ENCODE results near the gene OR2V2.

Gene OR2V2

GRCh38 chr5:181204826-181205760 is 57.7 kb downstream of the OR2V2 start, which contains the start of gene TRIM7:
TSS of gene TRIM7 (minus strand) at chr5:181205196. CDS start at chr5:181205110, 86 bp downstream.
- H3K27ac ChIP-seq (ENCODE audit: low read depth, low read length): no peak within 1 kb of the TSS

DNA sequence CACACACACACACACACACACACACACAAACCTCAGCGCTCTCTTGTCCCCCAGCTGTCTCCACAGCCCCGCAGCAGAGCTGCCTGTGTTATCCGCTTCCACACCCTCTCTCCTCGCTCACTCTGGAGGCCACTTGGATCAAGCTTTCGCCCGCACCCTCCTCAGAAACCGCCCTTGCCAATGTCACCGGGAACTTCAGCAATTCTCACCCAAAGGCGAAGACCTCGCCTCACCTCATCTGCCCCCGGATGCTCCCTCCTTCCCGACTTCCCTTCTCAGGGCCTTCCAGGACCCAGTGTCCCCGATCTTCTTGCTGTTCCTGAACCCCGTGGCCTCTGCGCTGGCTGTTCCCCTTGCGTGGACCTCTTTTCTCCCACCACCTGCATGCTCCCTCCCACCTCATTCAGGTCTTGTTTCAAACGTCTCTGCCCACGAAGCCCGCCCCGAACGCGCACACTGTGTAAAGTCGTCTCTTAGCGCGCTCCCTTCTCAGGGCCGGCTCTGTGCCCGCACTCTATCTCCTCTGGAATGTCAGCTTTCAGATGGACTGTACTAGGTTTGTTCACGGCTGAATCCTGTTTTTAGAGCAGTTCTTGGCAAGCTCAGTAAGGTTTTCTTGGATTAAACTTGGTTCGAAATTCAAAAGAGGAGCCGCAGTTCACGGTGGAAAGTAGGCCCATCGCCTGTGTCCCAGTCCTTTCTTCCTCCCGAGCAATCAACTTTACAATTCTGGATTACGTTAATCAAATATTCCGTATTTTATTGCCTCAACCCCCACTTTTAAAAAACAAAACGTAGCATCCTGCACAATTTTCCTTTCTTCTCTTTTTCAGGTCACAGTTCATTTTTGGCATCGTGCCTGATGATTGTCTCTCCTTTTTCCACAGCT is 58.6 kb downstream of the OR2V2 start:
- Histone ChIP-seq H3K4me1 (ENCODE audit: control insufficient read depth, insufficient read depth, low read length) (peaks cover 11% of the 10 kb centered on the region; the same call in 1 of the 2 replicates), H3K9me3 (ENCODE audit: control insufficient read depth, insufficient read depth, low read depth, low read length) (no peaks in the 10 kb centered on the region)

More at GRCh38 chr5:181204826-181205760, 57.7 kb downstream of the OR2V2 start, which contains the start of gene TRIM7:
- H3K9ac ChIP-seq (ENCODE audit: low read length): peak within 1 kb of the TSS; percentile 42
- H3K27me3 ChIP-seq (ENCODE audit: control insufficient read depth, insufficient read depth, low read length): peaks cover 63% of the 10 kb centered on the region
- no peaks in the 10 kb centered on the region for H3K9me3 ChIP-seq (ENCODE audit: control insufficient read depth, insufficient read depth, low read depth, low read length)
- peak within 1 kb of the TSS; percentile 80 for H3K4me3 ChIP-seq (ENCODE audit: low read depth, low read length)
- no peaks in the 10 kb centered on the region for H3K36me3 ChIP-seq (ENCODE audit: control insufficient read depth, insufficient read depth, low read length)
- H3K4me1 ChIP-seq (ENCODE audit: control insufficient read depth, insufficient read depth, low read length): peaks cover 20% of the 10 kb centered on the region

GRCh38 chr5:181207214-181207959 is 60.0 kb downstream of the OR2V2 start:
- Histone ChIP-seq H3K27ac (ENCODE audit: low read depth, low read length) (no peak overlapping the region; the same call in 1 of the 2 replicates), H3K36me3 (ENCODE audit: control insufficient read depth, insufficient read depth, low read length) (no peaks in the 10 kb centered on the region), H3K9me3 (ENCODE audit: control insufficient read depth, insufficient read depth, low read depth, low read length) (no peaks in the 10 kb centered on the region), H3K4me1 (ENCODE audit: control insufficient read depth, insufficient read depth, low read length) (0 out of 2 replicates have a peak, but pooled peaks cover 7% of the 10 kb centered on the region), H3K9ac (ENCODE audit: low read length) (peak overlapping the region; percentile 45), H3K4me3 (ENCODE audit: low read depth, low read length) (peak overlapping the region; percentile 80), H3K27me3 (ENCODE audit: control insufficient read depth, insufficient read depth, low read length) (peaks cover 41% of the 10 kb centered on the region)

More for the DNA sequence above, 58.6 kb downstream of the OR2V2 start:
- H3K4me3 ChIP-seq (ENCODE audit: low read depth, low read length): peak overlapping the region; percentile 80
- peak overlapping the region; percentile 42 for H3K9ac ChIP-seq (ENCODE audit: low read length)
- peaks cover 54% of the 10 kb centered on the region for H3K27me3 ChIP-seq (ENCODE audit: control insufficient read depth, insufficient read depth, low read length)
- H3K36me3 ChIP-seq (ENCODE audit: control insufficient read depth, insufficient read depth, low read length): no peaks in the 10 kb centered on the region
- no peak overlapping the region for H3K27ac ChIP-seq (ENCODE audit: low read depth, low read length)

DNA sequence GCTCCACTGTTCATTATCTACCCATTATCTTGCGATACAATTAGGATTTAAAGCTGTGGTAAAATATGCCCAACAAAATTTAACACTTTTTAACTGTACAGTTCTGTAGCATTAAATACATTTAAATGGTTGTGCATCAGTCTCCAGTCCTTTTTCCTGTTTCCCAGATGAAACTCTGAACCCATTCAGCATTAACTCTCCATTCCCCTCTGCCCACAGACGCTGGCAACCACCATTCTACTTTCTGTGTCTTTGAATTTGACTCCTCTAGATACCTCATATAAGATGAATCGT is 60.5 kb downstream of the OR2V2 start:
- Histone ChIP-seq H3K27me3 (ENCODE audit: control insufficient read depth, insufficient read depth, low read length) (peaks cover 41% of the 10 kb centered on the region), H3K36me3 (ENCODE audit: control insufficient read depth, insufficient read depth, low read length) (no peaks in the 10 kb centered on the region), H3K9me3 (ENCODE audit: control insufficient read depth, insufficient read depth, low read depth, low read length) (no peaks in the 10 kb centered on the region), H3K4me1 (ENCODE audit: control insufficient read depth, insufficient read depth, low read length) (0 out of 2 replicates have a peak, but pooled peaks cover 7% of the 10 kb centered on the region), H3K9ac (ENCODE audit: low read length) (no peak overlapping the region), H3K27ac (ENCODE audit: low read depth, low read length) (no peak overlapping the region), H3K4me3 (ENCODE audit: low read depth, low read length) (peak overlapping the region; percentile 80)

Measured in HUES6 (cell line).